Measurements from ENCODE around the gene SEMA3E. TPM values are rescaled to one million over a fixed set of nuclear protein-coding genes. Genes with fewer than 3 reads are reported as not detected.
A peak's percentile ranks its signal among the peaks of the same experiment; 100 is the strongest.

Gene SEMA3E
- total RNA-seq, 4 donors from 2014 or later, result 0.65 to 4.0 (median 2.1) TPM

GRCh38 chr7:83355143-83355542, 293.8 kb downstream of the SEMA3E start:
- intact Hi-C loops (cut with DNase I; ENCODE audit: low total_unique reads), result no loop called here
- TF ChIP-seq POLR2A (IDR thresholded peaks at IDR 0.05) (no peak), CTCF (IDR thresholded peaks at IDR 0.05) (no peak)
- DNase-seq (ENCODE audit: low spot score in 2 of 2), result no peak
- 47 to 60% methylated on average over 3 of the region's 3 CpGs for WGBS, 2 donors
- H3K4me3 ChIP-seq (ENCODE audit: low read depth, poor library complexity, severe bottlenecking), result no peak overlapping the region

GRCh38 chr7:83347945-83348444, 300.9 kb downstream of the SEMA3E start:
- DNase-seq (ENCODE audit: low spot score in 2 of 2), result peak in 1 of 2 donors; percentile 17
- no peak overlapping the region for H3K4me3 ChIP-seq (ENCODE audit: low read depth, poor library complexity, severe bottlenecking)
- 40 to 44% methylated on average over 5 of the region's 5 CpGs for WGBS, 2 donors
- intact Hi-C loops (cut with DNase I; ENCODE audit: low total_unique reads), result no loop called here
- TF ChIP-seq CTCF (IDR thresholded peaks at IDR 0.05) (no peak), POLR2A (IDR thresholded peaks at IDR 0.05) (no peak)

- no peak overlapping the region for H3K4me3 ChIP-seq (ENCODE audit: low read depth, poor library complexity, severe bottlenecking)
- 67 to 71% methylated on average over 2 of the region's 2 CpGs for whole genome bisulfite sequencing, 2 donors
- DNase-seq (ENCODE audit: low spot score in 2 of 2), result no peak
- TF ChIP-seq POLR2A (IDR thresholded peaks at IDR 0.05), result no peak
- no peak for TF ChIP-seq CTCF (IDR thresholded peaks at IDR 0.05)
- intact Hi-C loops (cut with DNase I; ENCODE audit: low total_unique reads), result no loop called here
These were observed 309.0 kb downstream of the SEMA3E start for GRCh38 chr7:83339907-83340306.

- intact Hi-C loops (cut with DNase I; ENCODE audit: low total_unique reads), result no loop called here
- no peak for DNase-seq (ENCODE audit: low spot score in 2 of 2)
These were observed 310.5 kb downstream of the SEMA3E start for GRCh38 chr7:83338277-83338950.

GRCh38 chr7:83337050-83337449, 311.9 kb downstream of the SEMA3E start:
- no peak for DNase-seq (ENCODE audit: low spot score in 2 of 2)
- H3K4me3 ChIP-seq (ENCODE audit: low read depth, poor library complexity, severe bottlenecking), result no peak overlapping the region
- intact Hi-C loops (cut with DNase I; ENCODE audit: low total_unique reads), result no loop called here
- TF ChIP-seq CTCF (IDR thresholded peaks at IDR 0.05) (no peak), POLR2A (IDR thresholded peaks at IDR 0.05) (no peak)
- WGBS, 2 donors, result 70 to 72% methylated on average over 2 of the region's 2 CpGs

More at GRCh38 chr7:83338277-83338950, 310.5 kb downstream of the SEMA3E start:
- no peak overlapping the region for H3K4me3 ChIP-seq (ENCODE audit: low read depth, poor library complexity, severe bottlenecking)
- TF ChIP-seq CTCF (IDR thresholded peaks at IDR 0.05), result no peak
- no peak for TF ChIP-seq POLR2A (IDR thresholded peaks at IDR 0.05)
- WGBS, 2 donors, result 80 to 84% methylated on average over 4 of the region's 4 CpGs

GRCh38 chr7:83326223-83326622, 322.7 kb downstream of the SEMA3E start:
- DNase-seq (ENCODE audit: low spot score in 2 of 2), result no peak
- intact Hi-C loops (cut with DNase I; ENCODE audit: low total_unique reads), result no loop called here
- H3K4me3 ChIP-seq (ENCODE audit: low read depth, poor library complexity, severe bottlenecking), result no peak overlapping the region
- TF ChIP-seq POLR2A (IDR thresholded peaks at IDR 0.05) (no peak), CTCF (IDR thresholded peaks at IDR 0.05) (no peak)
- 53 to 64% methylated on average over 2 of the region's 2 CpGs for WGBS, 2 donors
